NCI-H345 (cell line): ENCODE measurements around the gene SMAD6.

ENCODE experiments used
- DNase-seq: peaks from one replicate; lab custom pipeline; 2025; lab: John Stamatoyannopoulos, UW

Gene SMAD6

GRCh38 chr15:66796343-66796742 is 94.3 kb downstream of the SMAD6 start:
- no peak for DNase-seq

- DNase-seq: no peak
Observed at GRCh38 chr15:66797921-66798320, 95.9 kb downstream of the SMAD6 start.

GRCh38 chr15:66798426-66799061 is 96.5 kb downstream of the SMAD6 start:
- DNase-seq: no peak

GRCh38 chr15:66799242-66799641 is 97.2 kb downstream of the SMAD6 start:
- no peak for DNase-seq

GRCh38 chr15:66800584-66801235 is 98.7 kb downstream of the SMAD6 start:
- no peak for DNase-seq

GRCh38 chr15:66801266-66801665 is 99.2 kb downstream of the SMAD6 start:
- DNase-seq: no peak

GRCh38 chr15:66802025-66803001 is 100.3 kb downstream of the SMAD6 start:
- no peak for DNase-seq

- DNase-seq: no peak
Observed at GRCh38 chr15:66803182-66803729, 101.2 kb downstream of the SMAD6 start.

GRCh38 chr15:66803749-66804148 is 101.7 kb downstream of the SMAD6 start:
- no peak for DNase-seq

- DNase-seq: no peak
Observed at GRCh38 chr15:66805202-66805885, 103.3 kb downstream of the SMAD6 start.

GRCh38 chr15:66808181-66808824 is 106.3 kb downstream of the SMAD6 start:
- no peak for DNase-seq

- DNase-seq: no peak
Observed at GRCh38 chr15:66809664-66810063, 107.6 kb downstream of the SMAD6 start.

GRCh38 chr15:66815318-66815717 is 113.3 kb downstream of the SMAD6 start:
- DNase-seq: no peak

GRCh38 chr15:66816201-66816600 is 114.2 kb downstream of the SMAD6 start:
- DNase-seq: no peak

- no peak for DNase-seq
Observed at GRCh38 chr15:66819084-66819483, 117.0 kb downstream of the SMAD6 start.

GRCh38 chr15:66820481-66821176 is 118.6 kb downstream of the SMAD6 start:
- DNase-seq: no peak

- DNase-seq: no peak
Observed at GRCh38 chr15:66821307-66821706, 119.3 kb downstream of the SMAD6 start.

- DNase-seq: no peak
Observed at GRCh38 chr15:66822114-66822513, 120.1 kb downstream of the SMAD6 start.

GRCh38 chr15:66822576-66822975 is 120.5 kb downstream of the SMAD6 start:
- no peak for DNase-seq

- no peak for DNase-seq
Observed at GRCh38 chr15:66823601-66824000, 121.6 kb downstream of the SMAD6 start.

- DNase-seq: no peak
Observed at GRCh38 chr15:66824424-66824823, 122.4 kb downstream of the SMAD6 start.
